IMR-90 (cell line): ENCODE data around the gene TRPM1. TPM values are rescaled to one million over a fixed set of nuclear protein-coding genes. Genes with fewer than 3 reads are reported as not detected.

Experiments
- ATAC-seq: fragments of 200-7000 bp; cut with Tn5 transposase; 2 replicates; pipeline ENCODE4 v1.9.1; 2020; ENCODE audit warnings: low read depth, mild to moderate bottlenecking, moderate library complexity
- BruUV-seq: library from RNA; stranded (reverse); fragments of 400-500 nt; replicated peaks from 2 replicates; lab custom pipeline; 2021; lab: Mats Ljungman, UMichigan
- CTCF ChIA-PET: fragments of 300-600 bp; formaldehyde crosslinking; extraction: SDS; loops from one replicate; lab custom pipeline; 2021; ENCODE audit warnings: antibody characterized with exemption; lab: Yijun Ruan, JAX
- POLR2A ChIA-PET: fragments of 300-600 bp; sonication (Branson Sonifier 250); formaldehyde crosslinking; loops from one replicate; lab custom pipeline; 2022; ENCODE audit warnings: antibody characterized with exemption; ENCODE audit not compliant: unreplicated experiment; lab: Charles Lee
- DNase-seq: peaks from one replicate; pipeline ENCODE4 v3.0.0; 2013
- H2AFZ ChIP-seq: replicated peaks from 2 replicates; pipeline ENCODE3; 2013; ENCODE audit warnings: low read length, mild to moderate bottlenecking; ENCODE audit not compliant: poor library complexity
- H2AK5ac ChIP-seq: 2 replicates; pipeline ENCODE4 v1.6.1; 2013; ENCODE audit warnings: low read depth, low read length, inconsistent platforms
- H2AK9ac ChIP-seq: replicated peaks from 2 replicates; pipeline ENCODE3; 2013; ENCODE audit warnings: mild to moderate bottlenecking, low read depth, low read length, moderate library complexity; ENCODE audit not compliant: poor library complexity
- H2BK120ac ChIP-seq: 2 replicates; pipeline ENCODE4 v1.6.1; 2013; ENCODE audit warnings: low read depth, low read length, inconsistent platforms
- H2BK15ac ChIP-seq: 3 replicates; pipeline ENCODE4 v1.6.1; 2013; ENCODE audit warnings: low read depth, low read length, inconsistent platforms
- H2BK20ac ChIP-seq: 2 replicates; pipeline ENCODE4 v1.6.1; 2013; ENCODE audit warnings: low read depth, mild to moderate bottlenecking, inconsistent platforms, low read length, moderate library complexity
- H2BK5ac ChIP-seq: 2 replicates; pipeline ENCODE4 v1.6.1; 2013; ENCODE audit warnings: mild to moderate bottlenecking, low read depth, low read length, inconsistent platforms; ENCODE audit not compliant: poor library complexity, severe bottlenecking
- H3K14ac ChIP-seq: replicated peaks from 2 replicates; pipeline ENCODE4 v1.6.1; 2013; ENCODE audit warnings: low read depth, low read length, inconsistent platforms
- H3K18ac ChIP-seq: 2 replicates; pipeline ENCODE4 v1.6.1; 2013; ENCODE audit warnings: low read depth, low read length, control low read depth
- H3K23ac ChIP-seq: 2 replicates; pipeline ENCODE4 v1.6.1; 2013; ENCODE audit warnings: low read depth, low read length, inconsistent platforms
- H3K27ac ChIP-seq: 2 replicates; pipeline ENCODE4 v1.5.1; 2013; ENCODE audit warnings: mild to moderate bottlenecking, control low read depth, low read length; ENCODE audit not compliant: insufficient read depth
- H3K27me3 ChIP-seq: 2 replicates; pipeline ENCODE4 v1.6.1; 2013; ENCODE audit warnings: low read length; ENCODE audit not compliant: control insufficient read depth, insufficient read depth
- H3K36me3 ChIP-seq: 2 replicates; pipeline ENCODE4 v1.6.1; 2013; ENCODE audit warnings: low read length, mixed read lengths; ENCODE audit not compliant: control insufficient read depth, insufficient read depth
- H3K4ac ChIP-seq: 2 replicates; pipeline ENCODE4 v1.6.1; 2013; ENCODE audit warnings: low read depth, low read length, inconsistent platforms
- H3K4me1 ChIP-seq: 2 replicates; pipeline ENCODE4 v1.6.1; 2013; ENCODE audit warnings: low read length, mixed read lengths; ENCODE audit not compliant: control insufficient read depth, insufficient read depth
- H3K4me2 ChIP-seq: 2 replicates; pipeline ENCODE4 v1.6.1; 2013; ENCODE audit warnings: low read depth, mild to moderate bottlenecking, control low read depth, low read length, moderate library complexity
- H3K4me3 ChIP-seq: 2 replicates; pipeline ENCODE4 v1.5.1; 2013; ENCODE audit warnings: low read depth, mild to moderate bottlenecking, control low read depth, low read length, moderate library complexity; ENCODE audit not compliant: insufficient read depth
- H3K56ac ChIP-seq: 2 replicates; pipeline ENCODE4 v1.6.1; 2013; ENCODE audit warnings: low read length, inconsistent platforms; ENCODE audit not compliant: insufficient read depth; ENCODE audit errors: extremely low read depth
- H3K79me1 ChIP-seq, 2 experiments: 2 replicates each; pipeline ENCODE4 v1.6.1; 2013; ENCODE audit warnings: low read length in 2 of 2, inconsistent platforms in 1 of 2, low read depth in 1 of 2
- H3K9ac ChIP-seq: 2 replicates; pipeline ENCODE4 v1.6.1; 2013; ENCODE audit warnings: low read depth, low read length, control low read depth
- H3K9me1 ChIP-seq: 2 replicates; pipeline ENCODE4 v1.6.1; 2013; ENCODE audit warnings: low read length, inconsistent platforms; ENCODE audit not compliant: insufficient read depth
- H3K9me3 ChIP-seq: 2 replicates; pipeline ENCODE4 v1.6.1; 2013; ENCODE audit warnings: low read length; ENCODE audit not compliant: control insufficient read depth, insufficient read depth
- H4K20me1 ChIP-seq: 2 replicates; pipeline ENCODE4 v1.6.1; 2013; ENCODE audit warnings: low read length, inconsistent platforms; ENCODE audit not compliant: insufficient read depth
- H4K5ac ChIP-seq: 2 replicates; pipeline ENCODE4 v1.6.1; 2013; ENCODE audit warnings: mild to moderate bottlenecking, low read depth, low read length, control low read depth
- H4K8ac ChIP-seq, 2 experiments: 2 replicates each; pipeline ENCODE4 v1.6.1; 2013; ENCODE audit warnings: low read depth in 2 of 2, low read length in 2 of 2, control low read depth in 1 of 2, inconsistent platforms in 1 of 2
- H4K91ac ChIP-seq: 2 replicates; pipeline ENCODE4 v1.6.1; 2013; ENCODE audit warnings: low read depth, low read length, inconsistent platforms; ENCODE audit not compliant: insufficient read depth
- MAZ ChIP-seq: IDR thresholded peaks from 2 replicates; pipeline ENCODE4 v1.6.1; 2012; ENCODE audit warnings: low read depth, mild to moderate bottlenecking, low read length, improper control_type of control experiment, moderate library complexity, borderline replicate concordance
- WGBS, 2 experiments: methylation state at CpG; one replicate each; pipeline versions ENCODE4 v1.1.5 to v1.1.7; 2013; ENCODE audit warnings: missing lambda C conversion rate in 2 of 2; ENCODE audit not compliant: insufficient read length in 1 of 2; ENCODE audit errors: extremely low coverage in 2 of 2; 5-methylcytosine and 5-hydroxymethylcytosine counted together
- dilution Hi-C: fragments of 300-500 bp; cut with HindIII; formaldehyde crosslinking; loops from one replicate; pipeline ENCODE4 v1.14.3; 2018; ENCODE audit warnings: low sequenced_read_pairs; ENCODE audit not compliant: unreplicated experiment
- in situ Hi-C: fragments of 300-500 bp; cut with MboI; formaldehyde crosslinking; loops from 3 replicates; pipeline ENCODE4 v1.14.3; 2019; ENCODE audit warnings: low sequenced_read_pairs, inconsistent platforms, mixed read lengths
- intact Hi-C: fragments of 100-400 bp; cut with micrococcal nuclease; formaldehyde crosslinking; loops from 2 replicates; pipeline ENCODE4 v1.10.0; 2022
- polyA plus RNA-seq, 3 experiments: library from polyadenylated mRNA; depleted of rRNA; stranded (reverse); fragments of >200 nt; gene quantifications; 2 replicates each; pipeline ENCODE4 v1.2.3, GENCODE V29; 2012; ENCODE audit warnings: low replicate concordance in 1 of 3
- total RNA-seq: library from RNA; depleted of rRNA; stranded (reverse); fragments of >200 nt; gene quantifications from 2 replicates; pipeline ENCODE4 v1.2.3, GENCODE V29; 2012

The TRPM1 gene
- total and polyA plus RNA-seq, 2 of the 4 experiments (the other 2 are of a cell fraction): not detected

DNA sequence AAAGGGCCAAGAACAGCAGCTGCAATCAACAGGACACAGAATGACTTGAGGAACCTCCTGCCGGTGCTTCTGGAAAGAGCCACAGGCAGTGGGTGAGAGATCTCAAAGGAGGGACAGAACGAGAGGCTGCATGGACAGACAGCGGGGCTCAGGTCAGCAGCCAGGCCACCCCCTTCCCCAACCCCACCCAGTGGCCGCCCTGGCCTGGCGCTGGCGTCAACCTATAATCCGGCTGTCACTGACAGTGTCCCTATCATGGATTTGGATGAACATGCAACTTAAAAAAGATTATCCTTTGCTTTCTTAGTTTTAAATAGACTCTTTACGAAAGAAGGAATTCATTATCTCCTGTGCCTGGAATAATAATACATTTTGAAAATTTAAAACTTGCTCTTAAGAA is 54.1 kb downstream of the TRPM1 start:
- H3K4me3 ChIP-seq: no peak overlapping the region
- H2AK5ac ChIP-seq: no peak overlapping the region
- H4K8ac ChIP-seq: no peak overlapping the region
- no peaks in the 10 kb centered on the region for H4K20me1 ChIP-seq
- no peak overlapping the region for H2AFZ ChIP-seq
- CTCF ChIA-PET: interaction anchor here (0.7 kb wide), 1 partner anchor 12 kb away, joined by 3 read pairs; no protein-coding TSS in a partner anchor
- H3K4me1 ChIP-seq: no peaks in the 10 kb centered on the region; the same call in 1 of the 2 replicates
- H3K27ac ChIP-seq: no peak overlapping the region
- POLR2A ChIA-PET: no interaction called here
- H2BK20ac ChIP-seq: no peak overlapping the region
- dilution Hi-C loops: no loop called here
- no TSS peak for BruUV-seq
- no peak overlapping the region for H3K4ac ChIP-seq
- no peak for ATAC-seq
- TF ChIP-seq MAZ: no peak
- WGBS, 2 experiments: no CpG with 5 or more reads among the region's 8 CpGs
- no peak overlapping the region for H3K4me2 ChIP-seq
- no peak overlapping the region for H2BK5ac ChIP-seq
- peaks cover 2% of the 10 kb centered on the region; the same call in 1 of the 2 replicates for H3K9me1 ChIP-seq
- no peak overlapping the region for H4K5ac ChIP-seq
- H3K14ac ChIP-seq: no peak overlapping the region
- H3K23ac ChIP-seq: no peak overlapping the region
- H3K79me1 ChIP-seq: no peaks in the 10 kb centered on the region
- H3K56ac ChIP-seq: no peak overlapping the region
- no peak overlapping the region for H3K9ac ChIP-seq
- no peaks in the 10 kb centered on the region for H3K9me3 ChIP-seq
- H3K27me3 ChIP-seq: peaks cover 1% of the 10 kb centered on the region; the same call in 1 of the 2 replicates
- no peak overlapping the region for H2BK120ac ChIP-seq
- in situ Hi-C loops: no loop called here
- no peak overlapping the region for H2BK15ac ChIP-seq
- DNase-seq: no peak
- H2AK9ac ChIP-seq: no peak overlapping the region
- no peaks in the 10 kb centered on the region for H3K36me3 ChIP-seq
- H4K91ac ChIP-seq: no peak overlapping the region
- H3K18ac ChIP-seq: no peak overlapping the region
- intact Hi-C loops: no loop called here
